Right renal pelvis (tissue), 4 donors: ENCODE results near the gene NRIP2. TPM values are rescaled to one million over a fixed set of nuclear protein-coding genes. Genes with fewer than 3 reads are reported as not detected.

Source experiments
- DNase-seq, 4 donors: peaks; one replicate each; pipeline ENCODE4 v3.0.0-alpha.2; 2013; ENCODE audit warnings: low read depth in 4 of 4, low spot score in 3 of 4, missing footprints in 1 of 4
- polyA plus RNA-seq, 4 donors: library from polyadenylated mRNA; unstranded; fragments of 120-200 nt; gene quantifications; one replicate each; pipeline ENCODE4 v1.2.1, GENCODE V29; 2013; ENCODE audit not compliant: insufficient read length in 4 of 4

Gene NRIP2
- polyA plus RNA-seq, 4 donors: 33.4 to 40.0 (median 34.4) TPM

GRCh38 chr12:2851931-2852330 lies 17.1 kb upstream of the NRIP2 start:
- no peak for DNase-seq

DNA sequence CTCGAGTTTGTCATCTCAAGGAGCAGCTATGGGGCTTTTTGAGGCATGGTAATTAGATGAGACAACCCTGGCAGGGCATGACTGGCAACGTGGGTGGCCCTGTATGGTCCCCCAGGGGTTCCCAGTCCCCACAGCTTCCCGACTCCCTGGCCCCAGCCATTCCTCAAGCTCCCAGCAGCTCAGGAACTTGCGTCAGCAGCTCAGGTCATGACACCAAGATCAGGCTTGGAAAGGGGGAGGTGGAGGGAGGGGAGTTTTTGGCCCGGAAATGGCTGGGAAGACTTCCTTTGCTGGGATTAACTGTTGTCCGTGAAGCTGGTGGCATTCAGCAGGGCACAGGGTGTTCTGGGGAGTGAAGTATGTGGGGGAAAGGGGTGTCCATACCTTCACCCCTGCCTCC lies 10.4 kb upstream of the NRIP2 start:
- DNase-seq: no peak

- DNase-seq: no peak
Observed at GRCh38 chr12:2844786-2845185, 10.0 kb upstream of the NRIP2 start.

- DNase-seq: no peak
Observed at GRCh38 chr12:2842948-2843347, 8.1 kb upstream of the NRIP2 start.

DNA sequence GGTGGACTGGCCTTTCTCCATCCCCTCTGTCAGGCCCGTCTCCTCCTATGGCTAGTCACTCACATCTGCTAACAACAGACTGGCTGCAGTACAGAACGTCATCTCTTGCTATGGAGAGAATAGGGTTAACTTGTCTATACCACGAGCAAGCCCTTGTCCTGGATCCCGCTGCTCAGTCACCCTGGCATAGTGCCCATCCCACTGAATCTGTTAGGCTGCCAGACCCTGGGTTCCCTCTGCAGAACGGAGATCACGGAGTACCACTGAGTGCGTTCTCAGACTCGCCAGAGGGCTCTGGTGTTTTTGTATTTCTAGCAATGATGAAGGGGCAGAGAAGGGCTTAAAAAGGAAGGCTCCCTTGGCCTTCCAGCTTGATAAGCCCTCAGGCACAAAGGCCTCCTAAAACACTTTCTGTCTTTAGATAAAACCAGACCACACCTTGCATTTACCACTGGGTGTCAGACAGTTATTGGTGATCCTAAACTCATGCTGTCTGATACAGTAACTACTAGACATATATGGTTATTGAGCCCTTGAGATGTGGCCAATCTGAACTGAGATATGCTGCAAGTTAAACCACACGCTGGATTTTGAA lies 6.3 kb upstream of the NRIP2 start:
- no peak for DNase-seq

DNA sequence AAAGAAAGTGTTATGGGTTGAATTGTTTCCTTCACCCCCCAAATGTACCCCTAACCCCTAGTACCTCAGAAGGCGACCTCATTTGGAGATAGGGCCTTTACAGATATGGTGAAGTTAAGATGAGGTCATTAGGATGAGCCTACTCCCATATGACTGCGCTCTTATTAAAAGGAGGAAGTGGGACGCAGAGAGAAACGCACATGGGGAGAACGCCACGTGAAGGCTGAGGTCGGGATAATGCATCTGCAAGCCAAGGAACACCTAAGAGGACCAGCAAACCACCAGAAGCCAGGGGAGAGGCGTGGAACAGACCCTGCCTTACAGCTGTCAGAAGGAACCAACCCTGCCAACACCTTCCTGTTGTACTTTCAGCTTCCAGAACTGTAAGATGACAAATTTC lies 1.7 kb upstream of the NRIP2 start:
- DNase-seq: no peak

GRCh38 chr12:2835691-2836403 lies 1.0 kb upstream of the NRIP2 start:
- no peak for DNase-seq

DNA sequence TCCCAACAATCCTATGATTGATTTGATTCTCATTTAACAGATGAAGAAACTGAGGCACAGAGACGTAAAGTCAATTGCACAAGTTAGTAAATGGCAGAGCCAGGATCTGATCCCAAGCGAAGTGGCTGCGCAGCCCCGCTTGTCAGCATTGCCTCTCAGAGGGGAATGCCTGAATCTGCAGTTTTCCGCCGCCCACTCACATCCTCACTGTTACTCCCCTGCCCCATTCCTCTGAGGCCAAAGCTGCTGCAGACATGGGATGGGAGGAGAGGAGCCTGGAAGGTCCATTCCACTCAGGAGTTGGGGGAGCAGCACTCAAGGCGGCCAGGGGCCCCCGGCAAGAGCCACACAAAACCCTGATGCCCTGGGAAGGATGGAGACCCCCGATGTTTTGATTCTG lies 1.0 kb downstream of the NRIP2 start:
- DNase-seq: no peak

DNA sequence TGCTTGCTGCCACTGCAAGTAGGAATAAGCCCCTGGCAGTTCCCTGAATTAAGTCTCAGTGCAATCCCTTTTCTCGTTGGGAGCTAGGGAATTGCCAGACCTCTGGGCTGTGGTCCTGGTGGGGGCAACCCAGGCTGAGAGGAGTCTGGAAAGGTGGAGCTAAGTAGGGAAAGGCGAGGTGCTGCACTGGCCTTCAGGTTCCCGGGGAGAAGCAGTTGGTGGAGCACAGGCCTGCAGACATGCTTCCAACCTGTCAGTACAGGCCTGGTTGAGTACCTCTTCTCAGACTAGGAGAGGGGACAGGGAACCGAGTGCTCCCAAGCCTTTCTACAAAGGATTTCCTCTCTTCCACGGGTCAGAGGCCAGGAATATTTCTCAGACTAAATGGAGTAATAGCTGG lies 1.5 kb downstream of the NRIP2 start:
- no peak for DNase-seq

DNA sequence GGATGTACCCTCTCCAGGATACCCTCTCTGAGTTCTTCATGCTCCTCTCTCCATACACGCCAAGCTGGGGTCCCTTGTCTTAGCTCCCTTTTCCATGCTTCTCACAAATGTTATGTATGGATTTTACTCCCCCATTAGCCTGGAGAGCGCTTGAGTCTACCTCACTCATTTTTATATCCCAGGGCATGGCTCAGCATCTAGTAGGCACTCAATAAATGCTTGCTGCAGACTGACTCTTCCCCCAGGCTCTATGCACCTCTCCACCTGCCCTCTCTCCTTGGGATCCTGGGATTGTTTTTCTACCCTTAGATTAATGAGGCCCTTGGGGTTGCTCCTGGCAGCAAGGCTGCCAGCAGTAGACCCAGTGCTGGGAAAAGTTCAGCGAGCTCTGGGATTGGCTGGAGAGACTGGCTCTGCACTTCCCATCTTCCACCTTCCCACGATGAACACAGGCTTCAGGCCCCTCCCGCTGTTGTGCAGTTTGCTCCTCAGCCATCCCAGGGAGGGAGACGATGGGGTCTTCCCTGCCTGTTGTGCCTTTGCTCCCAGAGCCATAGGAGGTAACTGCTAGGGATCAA lies 2.2 kb downstream of the NRIP2 start:
- DNase-seq: no peak

GRCh38 chr12:2829275-2829674 lies 5.6 kb downstream of the NRIP2 start:
- DNase-seq: no peak

GRCh38 chr12:2826721-2827515 lies 7.9 kb downstream of the NRIP2 start:
- DNase-seq: no peak

- DNase-seq: no peak
Observed at GRCh38 chr12:2826036-2826435, 8.8 kb downstream of the NRIP2 start.

GRCh38 chr12:2825132-2825531 lies 9.7 kb downstream of the NRIP2 start:
- DNase-seq: no peak

GRCh38 chr12:2824541-2824940 lies 10.3 kb downstream of the NRIP2 start:
- DNase-seq: no peak

DNA sequence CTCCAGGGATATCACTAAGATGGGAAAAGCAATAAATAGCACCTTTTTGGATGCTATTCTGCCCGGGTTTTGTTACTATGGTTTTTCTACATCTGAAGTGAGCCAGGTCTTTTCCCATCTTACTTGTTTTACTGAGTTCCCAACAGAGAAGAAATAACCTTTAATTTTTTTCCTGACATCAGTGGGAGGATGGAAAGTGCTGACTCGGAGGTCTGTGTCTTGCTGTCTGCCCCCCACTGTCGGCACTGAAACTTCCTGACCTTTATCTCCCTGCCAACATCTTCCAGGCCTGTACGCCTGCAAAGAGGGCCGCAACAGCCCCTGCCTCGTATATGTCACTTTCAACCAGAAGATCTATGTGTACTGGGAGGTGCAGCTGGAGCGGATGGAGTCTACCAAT lies 11.4 kb downstream of the NRIP2 start:
- no peak for DNase-seq

DNA sequence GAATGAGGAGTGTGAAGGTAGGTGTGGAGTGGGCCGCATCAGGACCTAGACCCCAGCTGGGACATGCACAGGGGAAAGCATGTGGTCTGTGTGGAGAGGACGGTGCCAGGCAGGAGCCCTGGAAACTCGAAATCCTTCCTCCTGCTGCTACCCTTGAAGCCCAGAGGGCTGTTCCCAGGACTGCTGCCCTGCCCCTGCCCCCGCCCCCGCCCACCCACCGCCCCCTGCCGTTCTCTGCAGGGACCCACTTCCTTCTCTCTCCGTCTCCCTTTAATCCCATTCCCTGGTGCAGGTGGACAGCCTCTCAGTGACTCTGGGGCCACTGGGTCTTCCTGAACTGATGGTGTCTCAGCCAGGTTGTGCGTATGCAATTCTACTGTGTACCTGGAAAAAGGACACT lies 14.4 kb downstream of the NRIP2 start:
- DNase-seq: no peak

DNA sequence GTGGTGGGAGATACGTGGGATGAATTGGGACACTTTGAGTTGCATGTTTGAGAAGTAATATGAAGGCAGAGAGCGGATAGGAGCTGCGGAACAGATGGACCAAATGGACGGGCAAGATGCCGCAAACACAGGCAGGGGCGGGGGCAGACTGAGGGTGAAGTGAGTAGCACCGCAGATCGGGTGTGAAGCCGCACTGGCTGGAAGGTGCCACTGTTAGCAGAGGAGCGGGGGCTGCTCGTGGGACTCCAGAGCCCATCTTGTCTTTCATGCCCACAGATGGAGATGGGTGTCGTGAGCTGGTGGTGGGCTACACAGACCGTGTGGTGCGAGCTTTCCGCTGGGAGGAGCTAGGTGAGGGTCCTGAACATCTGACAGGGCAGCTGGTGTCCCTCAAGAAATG lies 15.0 kb downstream of the NRIP2 start:
- no peak for DNase-seq

GRCh38 chr12:2813214-2814185 lies 21.3 kb downstream of the NRIP2 start:
- DNase-seq: no peak
